GM21360 (cell line): ENCODE data around the gene CBX1.

Source experiments
- ATAC-seq: cut with Tn5 transposase; IDR thresholded peaks from one replicate; pipeline ENCODE4 v1.9.1; 2021; ENCODE audit warnings: mild to moderate bottlenecking, moderate library complexity; ENCODE audit not compliant: unreplicated experiment

CBX1 gene

GRCh38 chr17:48101012-48101720, at the start of gene CBX1:
Gene CBX1, minus strand, starts transcription at chr17:48101478. Its CDS starts 24,474 bp downstream, at chr17:48077004.
- peak; percentile 84 for ATAC-seq

DNA sequence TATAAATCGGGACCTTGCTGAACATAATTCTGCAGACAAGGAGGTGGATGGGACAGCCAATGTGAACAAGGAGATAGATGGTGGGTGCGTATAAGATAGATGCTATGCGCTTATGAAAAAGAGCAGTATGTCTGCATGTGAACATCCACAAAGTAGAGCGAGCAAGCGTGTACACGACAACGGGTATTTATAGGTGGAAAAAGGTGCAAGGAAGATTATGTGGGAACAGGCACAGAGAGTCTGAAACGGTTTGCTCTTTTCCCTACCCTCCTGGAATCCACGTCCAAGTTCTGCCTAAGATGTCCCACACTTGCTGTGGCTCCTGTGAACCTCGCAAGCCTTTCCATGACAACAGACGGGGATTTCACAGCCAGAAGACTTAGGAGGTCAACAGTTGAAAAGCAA, 49.3 kb upstream of the CBX1 start:
- no peak for ATAC-seq

DNA sequence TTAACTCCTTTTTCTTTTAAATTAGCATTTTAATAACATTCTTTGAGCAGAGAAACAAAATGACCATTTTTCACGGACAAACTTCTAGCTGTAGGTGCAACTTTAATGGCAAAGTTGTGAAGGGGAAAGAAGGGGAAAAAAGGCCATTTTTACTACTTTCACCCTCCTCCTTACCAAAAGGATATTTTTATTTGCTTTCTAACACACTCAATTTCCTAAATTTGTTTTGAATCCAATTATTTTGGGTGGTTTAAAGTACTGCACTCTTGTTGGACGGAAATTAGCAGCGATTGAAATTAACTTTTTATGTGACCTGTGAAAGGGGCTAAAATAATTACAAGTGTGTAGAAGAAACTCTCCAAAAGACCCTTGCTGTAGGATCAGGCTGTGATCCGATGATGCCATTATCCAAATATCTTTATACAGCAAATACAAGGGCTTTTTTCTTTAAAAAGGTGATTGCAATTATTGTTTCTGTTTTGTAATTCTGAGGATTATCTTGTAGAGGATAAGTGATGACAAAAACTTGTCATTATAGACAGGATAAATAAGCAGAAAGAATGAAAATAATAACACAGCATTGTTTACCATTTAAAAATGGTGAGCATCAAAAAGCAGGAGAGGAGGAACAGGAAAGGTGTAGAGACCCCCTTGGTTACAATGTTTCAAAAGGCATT, 48.6 kb upstream of the CBX1 start:
- no peak for ATAC-seq

DNA sequence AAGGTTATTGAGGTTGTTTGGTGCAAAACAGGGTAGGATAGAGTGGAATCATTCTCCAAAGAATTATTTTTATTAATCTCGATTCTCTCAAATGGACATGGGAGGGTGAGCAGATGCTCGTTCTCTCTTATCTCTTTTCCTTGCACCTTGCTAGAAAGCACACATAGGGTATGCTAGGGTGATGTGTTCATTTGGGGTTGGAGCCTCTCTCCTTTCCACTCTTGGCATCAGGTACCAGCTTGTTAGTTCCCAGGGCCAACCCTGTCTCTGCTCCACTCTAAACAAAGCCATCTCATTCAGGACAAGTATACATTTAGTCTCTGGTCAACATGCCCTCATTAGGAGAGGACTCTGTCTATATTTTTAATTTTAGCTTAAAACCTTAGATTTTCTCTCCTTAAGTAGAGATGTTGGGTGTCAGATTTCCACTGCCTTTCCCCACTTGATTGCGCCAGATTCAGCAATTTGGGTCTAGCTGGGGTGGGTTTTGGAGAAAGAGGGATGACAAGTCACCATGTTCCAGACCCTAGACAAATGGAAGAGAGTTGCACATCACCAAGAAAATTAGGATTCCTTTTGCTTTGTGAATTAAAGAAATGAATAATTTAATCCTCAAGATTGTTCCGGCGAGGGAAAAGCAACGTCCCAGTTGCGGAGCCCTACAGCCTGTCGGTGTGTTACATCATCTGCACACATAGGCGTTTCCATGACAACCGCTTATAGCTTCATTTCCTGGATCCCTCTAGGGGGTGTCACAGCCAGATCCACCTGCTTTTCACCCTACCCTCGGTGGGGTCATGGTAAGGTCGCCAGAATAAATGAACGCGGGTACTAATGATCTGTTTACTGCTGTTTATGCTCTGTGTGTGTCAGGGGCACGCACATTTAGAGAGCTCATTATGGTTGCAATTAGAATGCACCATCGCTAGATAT, 47.8 kb upstream of the CBX1 start:
- no peak for ATAC-seq

DNA sequence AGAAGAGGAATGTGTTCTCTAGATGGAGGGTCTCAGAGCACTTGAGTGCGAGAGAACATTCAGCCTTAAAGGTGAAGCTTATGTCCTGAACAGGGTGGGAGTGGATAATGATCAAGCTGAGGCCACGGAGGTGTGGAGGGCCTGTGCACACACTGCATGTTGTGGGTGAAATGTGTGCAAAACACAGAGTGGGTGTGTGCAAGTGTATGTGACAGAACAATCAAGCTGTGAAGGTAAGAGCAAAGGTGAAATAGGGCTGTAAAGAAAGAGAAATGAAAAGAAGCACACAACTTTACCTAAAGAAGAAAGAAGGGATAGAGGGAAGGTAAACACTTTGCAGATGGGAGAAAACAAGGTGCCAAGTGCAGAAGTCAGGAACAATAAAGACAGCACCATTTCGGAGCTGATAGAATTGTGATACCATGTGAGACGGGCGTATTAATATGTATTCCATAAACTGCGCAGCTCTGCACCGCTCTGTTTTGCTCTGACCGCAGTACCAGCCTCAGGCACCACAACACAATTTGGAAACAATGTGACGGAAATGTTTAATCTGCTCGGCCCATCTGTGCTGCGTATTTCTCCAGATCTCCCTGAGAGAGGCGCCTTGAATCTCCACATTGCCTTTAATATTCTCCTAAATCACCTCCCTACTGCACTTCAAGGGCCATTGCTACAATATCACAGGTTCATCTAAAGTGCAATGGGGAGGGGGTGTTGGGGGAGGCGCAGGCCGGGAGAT, 46.9 kb upstream of the CBX1 start:
- no peak for ATAC-seq

DNA sequence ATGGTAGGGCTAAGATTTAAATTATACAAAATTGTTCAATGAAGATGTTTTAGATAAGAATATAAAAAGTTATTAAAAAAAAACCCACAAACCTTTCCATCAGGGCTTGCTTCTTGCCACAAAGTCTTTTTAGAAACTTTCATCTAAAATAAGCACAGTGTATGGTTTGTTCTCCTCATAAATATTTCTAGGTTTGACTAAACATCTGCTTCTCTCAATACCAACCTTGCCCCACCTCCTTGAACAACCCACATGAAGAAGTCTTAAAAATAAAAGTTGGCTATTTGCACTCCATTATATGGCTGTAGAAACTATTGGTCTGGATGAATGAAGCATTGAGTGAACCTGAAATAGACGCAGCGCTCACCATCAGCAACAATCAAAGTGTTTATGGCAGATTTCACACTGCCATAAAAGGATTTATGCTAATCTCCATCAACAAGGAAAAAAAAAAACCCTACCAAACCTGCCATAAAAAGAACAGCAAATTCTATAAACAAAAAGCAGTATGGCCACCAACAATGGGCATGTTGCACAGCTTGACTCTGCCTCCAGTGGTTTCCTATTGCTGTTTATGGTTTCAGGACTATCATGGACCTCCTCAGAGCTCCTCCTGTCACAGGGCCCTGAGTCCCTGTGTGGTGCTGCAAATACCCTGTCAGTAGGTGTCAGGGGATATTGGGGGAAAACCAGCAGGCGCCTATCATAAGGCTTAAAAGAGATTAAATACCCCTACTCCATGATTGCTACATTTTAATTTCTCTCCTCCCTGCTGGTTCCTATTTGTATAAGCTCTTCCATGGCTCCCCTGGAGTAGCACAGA, 43.9 kb upstream of the CBX1 start:
- ATAC-seq = no peak

DNA sequence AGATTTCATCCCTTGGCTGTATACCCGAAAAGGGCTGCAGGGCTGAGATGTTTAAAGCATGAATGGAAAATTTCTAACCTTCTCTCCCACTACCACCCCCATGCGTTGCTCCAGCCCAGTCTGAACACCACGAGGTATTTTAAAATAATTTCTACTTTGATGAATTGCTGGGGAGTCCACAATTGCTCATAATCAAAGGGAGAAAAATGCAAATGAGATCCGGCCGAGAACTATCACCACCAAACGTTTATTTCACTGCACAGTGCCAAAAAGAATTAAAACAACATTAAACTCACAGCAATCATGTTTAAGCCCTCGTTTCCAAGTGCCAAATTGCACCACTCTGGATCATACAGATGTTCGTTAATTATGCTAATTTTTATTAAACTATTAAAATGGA, 43.0 kb upstream of the CBX1 start:
- ATAC-seq = no peak

DNA sequence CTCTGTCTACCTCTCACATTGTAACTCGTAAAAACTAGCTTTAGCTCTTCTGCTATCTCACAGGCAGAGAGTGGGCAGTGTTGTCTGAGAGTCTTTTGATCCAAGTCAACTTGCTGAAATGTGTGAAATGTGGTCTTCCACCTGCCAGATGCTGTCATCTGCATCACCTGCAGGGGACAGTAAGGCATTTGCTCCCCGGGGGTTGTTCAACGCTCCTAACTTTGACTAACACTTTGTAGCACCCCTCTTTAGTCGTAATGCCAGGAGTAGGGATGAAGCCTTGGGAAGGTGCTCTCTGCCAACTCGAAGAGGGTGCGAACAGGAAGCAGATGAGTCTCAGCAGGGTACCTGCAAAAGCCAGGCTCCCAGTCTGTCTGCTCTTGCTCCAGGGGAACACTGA, 42.4 kb upstream of the CBX1 start:
- no peak for ATAC-seq

- no peak for ATAC-seq
Measured at GRCh38 chr17:48139944-48140343, 38.7 kb upstream of the CBX1 start.

DNA sequence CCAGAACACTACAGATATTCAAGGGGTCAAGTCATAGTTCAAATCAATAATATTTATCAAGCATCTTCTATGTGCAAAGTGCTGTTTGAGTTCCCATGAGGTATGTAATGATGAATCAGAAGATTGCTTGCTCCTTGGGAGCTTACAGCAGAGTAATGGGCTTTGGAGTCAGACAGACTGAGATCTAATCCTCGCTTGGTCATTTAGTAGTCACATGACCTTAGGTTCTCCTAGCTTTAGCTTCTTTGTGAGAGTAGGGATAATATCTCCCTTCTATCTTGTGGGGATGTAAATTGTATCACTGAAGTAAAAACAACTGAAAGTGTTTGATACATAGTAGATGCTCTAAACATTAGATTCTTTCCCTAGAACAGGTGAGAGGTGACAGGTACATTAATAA, 36.4 kb upstream of the CBX1 start:
- ATAC-seq = no peak

DNA sequence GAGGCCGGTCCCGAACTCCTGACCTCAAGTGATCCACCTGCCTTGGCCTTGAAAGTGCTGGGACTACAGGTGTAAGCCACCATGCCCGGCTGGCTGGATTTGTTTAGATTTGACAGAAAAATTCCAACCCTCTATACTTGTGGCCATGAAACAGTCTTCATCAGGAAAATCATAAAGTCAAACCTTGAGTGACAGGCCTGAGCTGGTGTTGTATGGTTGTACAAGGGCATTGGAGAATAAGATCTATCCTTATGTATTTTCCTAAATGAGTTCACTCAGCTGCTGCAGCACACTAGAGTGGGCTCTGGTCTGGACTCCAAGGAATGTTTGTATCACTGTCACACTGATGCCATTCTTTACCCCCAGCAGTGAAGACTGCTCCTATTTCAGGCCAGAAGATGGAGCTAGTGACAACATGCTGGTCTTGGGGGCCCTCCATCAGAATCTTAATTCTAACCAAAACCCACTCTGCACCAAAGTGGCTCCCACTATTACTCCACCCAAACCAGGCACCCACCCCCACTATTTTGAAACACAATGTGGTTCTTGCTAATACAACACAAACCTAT, 33.7 kb upstream of the CBX1 start:
- ATAC-seq = no peak

GRCh38 chr17:48132385-48132784, 31.1 kb upstream of the CBX1 start:
- no peak for ATAC-seq

- no peak for ATAC-seq
Measured at GRCh38 chr17:48131216-48131824, 30.0 kb upstream of the CBX1 start.

GRCh38 chr17:48129981-48130380, 28.7 kb upstream of the CBX1 start:
- no peak for ATAC-seq

GRCh38 chr17:48128400-48128799, 27.1 kb upstream of the CBX1 start:
- no peak for ATAC-seq

- ATAC-seq = no peak
Measured at GRCh38 chr17:48127371-48128051, 26.2 kb upstream of the CBX1 start.

- ATAC-seq = no peak
Measured at GRCh38 chr17:48126532-48126850, 25.2 kb upstream of the CBX1 start.

DNA sequence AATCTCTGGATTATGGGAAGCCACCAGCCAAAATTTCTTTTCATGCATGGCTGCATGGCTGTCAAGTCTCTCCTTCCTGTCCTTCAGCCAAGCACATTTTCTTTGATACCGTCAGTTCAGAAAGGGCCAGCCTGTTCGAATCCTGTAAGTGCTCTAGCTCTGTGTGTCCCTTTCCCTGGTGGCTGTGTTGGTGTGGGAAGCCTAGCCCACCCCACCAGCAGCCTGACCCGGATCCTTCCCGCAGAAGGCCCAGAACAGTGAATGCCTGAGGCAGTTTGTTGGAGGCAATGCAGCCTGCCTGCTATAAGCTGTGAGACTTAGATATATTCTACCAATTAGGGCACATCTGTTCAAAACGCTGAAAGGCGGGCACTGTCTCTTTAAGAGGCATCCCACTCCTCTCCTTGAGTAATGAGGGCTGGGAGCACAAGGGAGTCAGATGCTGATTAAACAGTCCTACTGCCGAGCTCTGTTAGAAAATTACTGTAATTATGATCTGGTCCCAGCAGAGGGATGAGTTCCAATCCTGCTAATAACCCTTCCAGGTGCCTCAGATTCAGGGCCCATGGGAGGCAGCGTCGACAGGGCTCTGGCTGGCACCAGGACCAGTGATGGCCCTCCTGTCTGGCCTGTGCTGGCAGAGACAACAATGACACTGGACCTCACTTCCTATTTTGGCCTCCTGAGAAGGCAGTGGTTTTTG, 24.7 kb upstream of the CBX1 start:
- ATAC-seq = no peak
